MG63 (cell line): Measurements from ENCODE around the gene EIF5. TPM values are rescaled to one million over a fixed set of nuclear protein-coding genes. Genes with fewer than 3 reads are reported as not detected.

Experiments
- DNase-seq: peaks from one replicate; pipeline ENCODE4 v3.0.0-alpha.2; 2020
- H3K27me3 ChIP-seq: fragments of 250-450 bp; sonication (Bioruptor Pico); 2 replicates; pipeline ENCODE4 v1.5.1; 2020; ENCODE audit warnings: mild to moderate bottlenecking, moderate library complexity
- H3K36me3 ChIP-seq: fragments of 250-450 bp; sonication (Bioruptor Pico); 2 replicates; pipeline ENCODE4 v1.5.1; 2020; ENCODE audit warnings: mild to moderate bottlenecking, moderate library complexity
- H3K4me3 ChIP-seq: fragments of 250-450 bp; sonication (Bioruptor Pico); 2 replicates; pipeline ENCODE4 v1.5.1; 2020; ENCODE audit warnings: mild to moderate bottlenecking, moderate library complexity
- H3K9me3 ChIP-seq: fragments of 250-450 bp; sonication (Bioruptor Pico); 2 replicates; pipeline ENCODE4 v1.5.1; 2020; ENCODE audit warnings: mild to moderate bottlenecking, moderate library complexity
- total RNA-seq: library from RNA; depleted of rRNA; stranded (reverse); fragments of >200 nt; shearing (Covaris generic); gene quantifications from 2 replicates; pipeline ENCODE4 v1.2.3, GENCODE V29; 2014; ENCODE audit warnings: low replicate concordance

The EIF5 gene
- total RNA-seq, 1 experiment from 2014 or later: 180 TPM

DNA sequence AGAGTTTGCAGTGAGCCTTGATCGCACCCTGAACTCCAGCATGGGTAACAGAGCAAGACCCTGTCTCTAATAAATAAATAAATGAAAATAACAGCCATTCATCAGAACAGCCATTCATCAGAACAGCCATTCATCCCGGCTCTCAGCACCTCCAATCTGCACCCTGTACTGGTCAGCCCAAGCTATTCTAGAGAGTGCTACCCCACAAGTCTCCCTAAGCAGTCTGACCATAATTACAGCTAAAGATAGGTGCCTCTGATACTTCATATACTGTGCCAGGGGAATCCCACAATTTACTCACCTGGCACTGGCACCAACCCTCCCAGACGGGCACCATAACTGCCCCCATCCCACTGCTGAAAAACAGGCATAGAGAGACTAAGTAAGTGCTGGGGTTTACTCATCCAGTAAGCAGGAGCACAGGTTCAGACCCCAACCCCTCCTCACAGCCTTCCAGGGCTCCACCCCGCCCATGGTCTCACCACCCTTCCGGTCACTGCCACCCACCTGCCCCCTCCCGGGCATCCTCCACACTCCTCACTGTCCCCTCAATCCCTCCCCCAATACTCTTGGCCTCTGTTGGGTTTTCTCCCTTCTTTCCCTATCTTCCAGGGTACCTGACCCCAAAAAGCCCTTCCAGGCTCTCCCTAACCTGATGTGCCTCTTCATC lies 15.2 kb upstream of the EIF5 start:
- Histone ChIP-seq H3K4me3 (no peak overlapping the region), H3K9me3 (no peaks in the 10 kb centered on the region), H3K36me3 (no peaks in the 10 kb centered on the region), H3K27me3 (no peaks in the 10 kb centered on the region)
- no peak for DNase-seq

DNA sequence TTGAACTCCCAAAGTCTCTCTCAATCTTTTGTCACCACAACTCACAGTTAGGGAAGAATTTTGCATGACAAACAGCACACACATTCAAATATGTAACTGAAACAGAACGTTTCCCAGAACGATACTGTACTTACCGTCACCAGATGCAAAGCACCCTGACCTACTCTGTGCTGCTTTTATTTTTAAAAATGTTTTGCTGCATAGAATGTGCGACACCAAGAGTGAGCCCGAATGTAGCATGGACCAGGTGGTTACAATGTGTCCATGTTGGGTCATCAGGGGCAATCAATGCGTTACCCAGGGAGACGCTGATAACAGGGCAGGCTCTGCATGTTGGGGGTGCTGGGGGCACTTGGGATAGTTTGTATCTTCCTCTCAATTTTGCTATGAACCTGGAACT lies 14.6 kb upstream of the EIF5 start:
- Histone ChIP-seq H3K27me3 (no peaks in the 10 kb centered on the region), H3K9me3 (no peaks in the 10 kb centered on the region)
- no peak for DNase-seq

DNA sequence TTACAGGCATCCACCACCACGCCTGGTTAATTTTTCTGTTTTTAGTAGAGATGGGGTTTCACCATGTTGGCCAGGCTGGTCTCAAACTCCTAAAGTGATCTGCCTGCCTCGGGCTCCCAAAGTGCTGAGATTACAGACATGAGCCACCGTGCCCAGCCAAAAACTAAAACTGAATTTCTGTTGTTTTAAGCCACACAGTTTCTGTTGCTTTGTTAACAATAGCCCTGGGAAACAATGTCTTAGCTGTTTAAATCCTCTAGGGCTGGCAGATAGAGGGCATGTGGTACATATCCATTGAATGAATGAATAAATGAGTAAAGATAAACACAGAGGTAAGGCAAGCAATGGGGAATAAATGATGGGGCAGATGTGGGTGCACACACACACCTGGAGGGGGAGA lies 8.0 kb upstream of the EIF5 start:
- Histone ChIP-seq H3K36me3 (no peaks in the 10 kb centered on the region), H3K4me3 (no peak overlapping the region), H3K27me3 (no peaks in the 10 kb centered on the region), H3K9me3 (no peaks in the 10 kb centered on the region)
- DNase-seq: no peak

More for the DNA sequence above, 14.6 kb upstream of the EIF5 start:
- no peak overlapping the region for H3K4me3 ChIP-seq
- no peaks in the 10 kb centered on the region for H3K36me3 ChIP-seq

DNA sequence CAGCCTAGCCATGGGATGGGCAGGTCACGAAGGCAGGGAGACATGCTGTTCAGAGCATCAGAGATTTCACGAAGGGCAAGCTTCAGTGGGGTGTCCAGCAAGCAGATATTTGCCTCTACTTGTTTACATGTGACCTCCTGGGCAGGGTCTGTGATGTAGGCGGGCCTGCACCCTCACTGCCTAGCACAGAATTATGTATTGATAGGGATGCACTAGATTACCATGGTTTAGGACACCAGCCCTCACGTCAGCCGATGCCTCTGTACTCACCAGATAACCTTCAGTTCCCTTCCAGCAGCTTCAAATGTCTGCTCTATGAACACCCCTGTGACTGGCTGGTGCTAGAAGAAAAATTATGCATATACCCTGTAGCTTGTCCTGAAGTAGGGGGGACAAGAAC lies 5.1 kb upstream of the EIF5 start:
- no peak overlapping the region for H3K4me3 ChIP-seq
- no peaks in the 10 kb centered on the region for H3K36me3 ChIP-seq
- H3K27me3 ChIP-seq: no peaks in the 10 kb centered on the region
- DNase-seq: no peak
- H3K9me3 ChIP-seq: no peaks in the 10 kb centered on the region

DNA sequence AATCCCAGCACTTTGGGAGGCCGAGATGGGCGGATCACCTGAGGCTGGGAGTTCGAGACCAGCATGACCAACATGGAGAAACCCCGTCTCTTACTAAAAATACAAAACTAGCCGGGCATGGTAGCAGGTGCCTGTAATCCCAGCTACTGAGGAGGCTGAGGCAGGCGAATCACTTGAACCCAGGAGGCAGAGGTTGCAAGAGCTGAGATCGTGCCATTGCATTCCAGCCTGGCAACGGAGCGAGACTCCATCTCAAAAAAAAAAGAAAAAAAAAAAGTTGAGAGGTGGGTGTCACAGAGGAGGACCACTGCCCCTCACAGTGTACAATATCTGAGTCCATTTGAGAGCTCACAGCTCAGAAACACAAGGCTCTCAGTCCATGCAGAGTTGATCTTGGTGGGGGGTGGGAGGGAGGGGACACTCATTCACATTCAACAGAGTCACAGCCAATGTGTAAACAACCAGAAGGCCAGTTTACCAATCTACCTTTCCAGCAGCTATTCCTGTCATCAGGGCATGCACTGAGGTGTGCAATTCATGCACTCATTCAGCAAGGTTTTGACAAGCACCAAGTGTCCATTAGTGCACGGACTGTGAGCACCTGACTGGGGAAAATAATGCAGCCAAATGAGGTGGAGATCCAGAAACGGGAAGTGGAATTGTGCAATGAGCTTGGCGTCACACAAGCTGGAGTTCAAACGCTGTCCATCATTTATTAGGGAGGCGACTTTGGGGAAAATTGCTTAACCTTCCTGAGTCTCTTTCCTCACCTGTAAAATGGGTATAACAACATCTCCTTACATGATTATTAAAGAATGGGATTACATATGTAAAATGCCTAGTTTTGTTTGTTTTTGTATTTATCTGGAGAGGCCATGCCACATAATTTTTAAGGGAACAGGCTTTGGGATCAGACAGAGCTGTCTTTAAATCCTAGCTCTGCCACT lies 4.4 kb upstream of the EIF5 start:
- no peaks in the 10 kb centered on the region for H3K27me3 ChIP-seq
- no peaks in the 10 kb centered on the region for H3K9me3 ChIP-seq
- no peak overlapping the region for H3K4me3 ChIP-seq
- H3K36me3 ChIP-seq: no peaks in the 10 kb centered on the region
- no peak for DNase-seq

DNA sequence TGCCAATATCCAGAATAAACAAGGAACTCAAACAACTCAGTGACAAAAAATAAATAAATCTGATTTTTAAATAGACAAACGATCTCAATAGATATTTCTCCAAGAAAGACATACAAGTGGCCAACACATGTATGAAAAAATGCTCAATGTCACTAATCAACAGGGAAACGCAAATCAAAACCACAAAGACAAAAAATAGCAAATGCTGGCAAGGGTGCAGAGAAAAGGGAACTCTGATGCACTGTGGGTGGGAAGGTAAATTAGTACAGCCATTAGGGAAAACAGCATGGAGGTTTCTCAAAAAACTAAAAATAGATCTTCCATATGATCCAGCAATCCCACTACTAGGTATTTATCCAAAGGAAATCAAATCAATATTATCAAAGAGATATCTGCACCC lies 3.5 kb upstream of the EIF5 start:
- no peaks in the 10 kb centered on the region for H3K27me3 ChIP-seq

DNA sequence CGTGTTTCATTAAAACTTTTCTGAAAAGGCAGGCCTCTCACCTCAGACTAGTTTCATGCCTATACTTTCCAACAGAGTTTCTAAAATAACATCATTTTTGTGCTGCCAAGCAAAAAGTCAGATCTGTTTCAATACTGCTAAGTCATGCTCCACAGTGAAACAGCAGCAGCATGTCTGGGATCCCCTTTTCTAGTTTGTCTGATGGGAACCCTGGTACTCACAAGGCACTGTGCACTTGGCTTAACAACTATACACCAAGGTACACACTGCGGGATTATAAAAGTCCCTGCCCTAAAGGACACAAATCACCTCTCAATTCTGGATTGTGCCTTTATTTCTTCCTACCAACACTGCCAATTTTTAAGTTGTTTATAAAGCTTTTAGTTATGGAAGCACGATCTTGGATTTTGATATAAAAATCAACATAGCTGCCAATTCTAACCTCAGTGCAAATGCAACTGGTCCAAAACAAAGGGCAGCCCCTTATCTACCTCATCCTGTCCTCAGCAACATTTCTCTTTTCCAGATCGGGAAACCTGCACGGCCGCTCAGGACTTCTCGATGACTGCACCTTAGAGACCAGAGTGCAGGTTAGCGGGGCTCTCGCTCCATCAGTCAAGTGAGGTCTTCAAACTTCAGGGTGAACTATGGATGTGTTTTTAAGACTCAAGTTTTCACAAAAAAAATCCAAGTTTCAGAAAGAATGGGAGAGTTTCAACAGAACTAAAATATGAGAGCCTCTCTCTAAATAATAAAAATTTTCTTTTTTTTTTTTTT lies 1.7 kb upstream of the EIF5 start:
- Histone ChIP-seq H3K27me3 (no peaks in the 10 kb centered on the region), H3K4me3 (peak overlapping the region; percentile 83), H3K36me3 (peaks cover 26% of the 10 kb centered on the region), H3K9me3 (no peaks in the 10 kb centered on the region)
- no peak for DNase-seq

More for the DNA sequence above, 3.5 kb upstream of the EIF5 start:
- H3K9me3 ChIP-seq: no peaks in the 10 kb centered on the region
- H3K4me3 ChIP-seq: no peak overlapping the region
- peaks cover 8% of the 10 kb centered on the region for H3K36me3 ChIP-seq
- no peak for DNase-seq

DNA sequence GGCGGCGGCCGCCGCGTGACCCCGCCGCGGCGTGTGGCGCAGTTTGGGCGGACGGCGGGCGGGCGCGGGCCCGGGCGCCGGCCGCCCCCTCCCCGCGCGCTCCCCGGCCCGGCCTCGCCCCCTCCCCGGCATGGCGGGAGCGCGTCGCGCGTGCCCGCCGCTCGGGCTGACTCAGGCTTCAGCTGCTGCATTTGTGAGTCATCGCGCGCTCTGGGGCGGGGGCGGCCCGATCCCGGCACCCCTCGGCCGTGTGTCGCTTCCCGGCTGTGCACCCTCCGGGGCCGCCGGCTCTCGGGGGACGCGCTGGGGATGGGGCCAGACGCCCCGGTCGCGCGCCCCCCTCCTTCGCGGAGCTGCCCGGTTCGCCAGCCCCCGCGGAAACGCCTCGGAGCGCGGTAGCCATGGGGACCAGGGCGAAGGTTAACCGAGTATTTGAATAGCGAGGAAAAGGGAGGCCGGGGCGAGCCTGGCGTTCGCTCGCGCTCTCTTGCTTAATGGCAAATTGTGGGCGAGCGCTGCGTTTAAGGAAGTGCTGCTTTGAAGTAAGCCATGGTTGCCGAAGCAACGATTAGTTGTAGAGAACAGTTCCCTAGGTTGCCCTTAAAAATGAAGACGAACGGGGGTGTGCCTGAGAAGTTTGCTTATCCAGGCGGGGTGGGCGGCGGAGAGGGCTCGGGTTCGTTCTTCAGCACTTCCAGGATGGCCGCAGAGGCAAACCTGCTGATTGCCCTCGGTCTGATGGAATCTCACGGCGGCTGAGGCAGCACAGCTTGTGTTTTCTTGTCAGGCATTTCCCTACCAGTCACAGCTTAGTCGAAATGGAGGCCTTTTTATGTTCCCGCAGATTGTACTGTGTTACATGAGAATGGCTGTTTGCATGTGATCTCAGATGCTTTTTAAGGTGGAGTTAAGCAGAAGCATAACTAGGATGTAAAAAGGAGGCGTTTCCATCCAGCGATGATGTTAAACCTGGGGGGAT lies 896 bp downstream of the EIF5 start:
- peaks cover 52% of the 10 kb centered on the region for H3K36me3 ChIP-seq
- no peaks in the 10 kb centered on the region for H3K9me3 ChIP-seq
- no peaks in the 10 kb centered on the region for H3K27me3 ChIP-seq
- DNase-seq: peak; percentile 81
- H3K4me3 ChIP-seq: peak overlapping the region; percentile 83

DNA sequence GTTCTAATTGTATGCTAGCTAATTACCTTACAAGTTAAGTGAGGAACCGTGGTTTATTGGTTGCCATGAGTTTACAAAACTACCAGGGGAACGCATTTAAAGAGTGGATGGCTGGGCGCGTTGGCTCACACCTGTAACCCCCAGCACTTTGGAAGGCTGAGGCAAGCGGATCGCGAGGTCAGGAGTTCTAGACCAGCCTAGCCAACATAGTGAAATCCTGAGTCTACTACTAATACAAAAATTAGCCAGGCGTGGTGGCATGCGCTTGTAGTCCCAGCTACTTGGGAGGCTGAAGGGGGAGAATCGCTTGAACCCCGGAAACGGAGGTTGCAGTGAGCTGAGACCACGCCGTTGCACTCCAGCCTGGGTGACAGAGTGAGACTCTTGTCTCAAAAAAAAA lies 2.2 kb downstream of the EIF5 start:
- Histone ChIP-seq H3K9me3 (no peaks in the 10 kb centered on the region), H3K27me3 (no peaks in the 10 kb centered on the region), H3K36me3 (peaks cover 64% of the 10 kb centered on the region), H3K4me3 (no peak overlapping the region; the same call in 1 of the 2 replicates)
- DNase-seq: no peak

DNA sequence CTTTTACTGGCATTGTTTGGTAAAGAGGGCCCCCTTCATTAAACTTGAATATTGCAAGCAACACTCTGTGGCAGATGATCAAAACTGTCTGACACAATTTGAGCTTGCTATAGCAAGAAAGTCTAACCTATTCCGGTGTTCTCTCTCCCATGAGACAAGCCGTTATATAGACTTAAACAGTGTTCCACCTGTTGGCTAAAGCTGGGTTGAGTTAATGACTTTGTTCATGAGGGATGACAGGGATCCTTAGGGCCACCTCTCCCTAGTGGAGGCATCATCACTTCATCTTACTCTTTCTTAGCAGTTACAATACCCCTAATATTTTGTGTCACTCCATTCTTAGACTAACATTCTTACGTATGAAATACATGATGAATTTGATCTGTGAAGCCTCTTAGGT lies 3.8 kb downstream of the EIF5 start:
- Histone ChIP-seq H3K36me3 (peaks cover 79% of the 10 kb centered on the region), H3K4me3 (no peak overlapping the region), H3K9me3 (no peaks in the 10 kb centered on the region), H3K27me3 (no peaks in the 10 kb centered on the region)
- no peak for DNase-seq

DNA sequence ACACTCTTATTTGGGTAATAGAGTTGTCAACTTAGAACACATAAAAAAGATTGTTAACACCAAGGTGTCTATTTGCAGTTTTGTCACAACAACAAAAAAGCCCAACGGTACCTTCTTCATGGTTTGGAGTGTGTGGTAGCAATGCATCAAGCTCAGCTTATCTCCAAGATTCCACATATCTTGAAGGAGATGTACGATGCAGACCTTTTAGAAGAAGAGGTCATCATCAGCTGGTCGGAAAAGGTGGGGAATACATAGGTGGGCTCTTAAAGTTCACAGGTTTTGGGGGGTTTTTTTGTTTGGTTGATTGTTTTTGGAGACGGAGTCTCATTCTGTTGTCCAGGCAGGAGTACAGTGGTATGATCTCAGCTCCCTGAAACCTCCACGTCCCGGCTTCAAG lies 5.5 kb downstream of the EIF5 start:
- H3K4me3 ChIP-seq: no peak overlapping the region
- H3K9me3 ChIP-seq: no peaks in the 10 kb centered on the region
- no peak for DNase-seq
- H3K36me3 ChIP-seq: peaks cover 93% of the 10 kb centered on the region
- no peaks in the 10 kb centered on the region for H3K27me3 ChIP-seq

DNA sequence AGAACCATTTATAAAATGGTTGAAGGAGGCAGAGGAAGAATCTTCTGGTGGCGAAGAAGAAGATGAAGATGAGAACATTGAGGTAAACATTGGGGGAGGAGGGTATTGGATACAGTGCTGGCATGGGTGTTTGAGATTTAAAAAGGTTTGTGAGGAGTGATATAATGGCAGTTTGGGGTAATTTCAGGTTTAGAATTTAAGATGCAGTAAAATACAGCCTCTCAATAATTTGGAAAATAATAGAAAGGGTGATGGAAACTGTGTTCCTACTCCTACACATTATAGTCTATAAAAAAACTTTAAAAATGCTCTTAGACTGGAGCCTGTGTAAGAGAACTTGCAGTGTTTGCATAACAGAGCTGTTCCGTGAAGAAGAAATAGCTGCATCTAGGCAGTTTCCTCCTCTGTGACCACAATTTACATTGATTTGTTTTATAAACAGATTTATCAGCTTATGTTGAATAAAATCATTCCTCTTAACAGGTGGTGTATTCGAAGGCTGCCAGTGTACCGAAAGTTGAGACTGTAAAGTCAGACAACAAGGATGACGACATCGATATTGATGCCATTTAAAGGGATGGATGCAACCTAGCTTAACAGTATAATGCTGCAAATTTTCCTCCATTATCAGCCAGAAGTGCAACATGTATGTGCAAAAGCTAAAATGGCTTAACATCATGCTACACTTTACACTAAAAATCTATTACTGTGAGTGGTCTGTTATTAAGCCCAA lies 6.6 kb downstream of the EIF5 start:
- Histone ChIP-seq H3K9me3 (no peaks in the 10 kb centered on the region), H3K36me3 (peaks cover 84% of the 10 kb centered on the region)

DNA sequence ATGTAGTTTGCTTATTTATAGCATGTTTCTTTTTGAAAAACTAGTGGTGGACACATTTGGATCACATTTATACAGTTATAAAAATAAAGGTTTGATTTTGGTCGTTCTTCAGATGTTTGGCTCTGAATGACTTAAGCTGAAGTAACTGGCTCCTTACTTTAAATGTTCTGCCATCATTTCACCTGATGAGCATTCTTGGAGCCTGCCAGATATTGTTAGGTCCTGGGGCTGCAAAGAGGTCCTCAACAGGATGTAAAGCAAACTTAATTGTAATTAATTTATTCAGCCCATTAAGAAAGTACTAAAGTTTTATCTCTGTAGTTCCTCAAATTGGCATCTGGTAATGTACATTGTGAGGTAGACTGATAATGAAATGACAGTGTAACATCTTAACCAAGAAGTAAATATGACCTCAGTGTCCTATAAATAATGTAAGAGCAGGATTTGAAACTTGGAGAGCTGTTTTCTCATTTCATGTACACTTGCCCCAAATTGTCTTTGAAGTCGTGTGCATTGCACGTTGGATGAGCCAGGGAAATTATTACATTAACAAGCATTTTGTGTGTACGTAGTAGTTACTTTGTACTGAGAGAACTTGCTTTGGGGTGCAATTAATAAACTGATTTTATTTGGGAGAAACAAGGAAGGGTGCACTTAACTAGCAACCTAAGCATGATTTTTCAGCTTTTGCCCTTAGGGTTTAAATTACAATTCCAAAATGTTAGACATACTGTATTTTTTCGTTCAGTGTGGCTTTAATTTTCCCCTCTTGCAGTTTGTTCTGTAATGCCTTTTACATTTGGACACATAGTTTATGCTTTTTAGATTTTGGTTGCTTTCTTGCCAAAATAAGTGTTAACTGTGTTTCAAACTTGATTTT lies 7.5 kb downstream of the EIF5 start:
- Histone ChIP-seq H3K36me3 (peaks cover 75% of the 10 kb centered on the region), H3K4me3 (no peak overlapping the region), H3K9me3 (no peaks in the 10 kb centered on the region), H3K27me3 (no peaks in the 10 kb centered on the region)
- DNase-seq: no peak

More for the DNA sequence above, 6.6 kb downstream of the EIF5 start:
- no peaks in the 10 kb centered on the region for H3K27me3 ChIP-seq
- no peak overlapping the region for H3K4me3 ChIP-seq
- no peak for DNase-seq

DNA sequence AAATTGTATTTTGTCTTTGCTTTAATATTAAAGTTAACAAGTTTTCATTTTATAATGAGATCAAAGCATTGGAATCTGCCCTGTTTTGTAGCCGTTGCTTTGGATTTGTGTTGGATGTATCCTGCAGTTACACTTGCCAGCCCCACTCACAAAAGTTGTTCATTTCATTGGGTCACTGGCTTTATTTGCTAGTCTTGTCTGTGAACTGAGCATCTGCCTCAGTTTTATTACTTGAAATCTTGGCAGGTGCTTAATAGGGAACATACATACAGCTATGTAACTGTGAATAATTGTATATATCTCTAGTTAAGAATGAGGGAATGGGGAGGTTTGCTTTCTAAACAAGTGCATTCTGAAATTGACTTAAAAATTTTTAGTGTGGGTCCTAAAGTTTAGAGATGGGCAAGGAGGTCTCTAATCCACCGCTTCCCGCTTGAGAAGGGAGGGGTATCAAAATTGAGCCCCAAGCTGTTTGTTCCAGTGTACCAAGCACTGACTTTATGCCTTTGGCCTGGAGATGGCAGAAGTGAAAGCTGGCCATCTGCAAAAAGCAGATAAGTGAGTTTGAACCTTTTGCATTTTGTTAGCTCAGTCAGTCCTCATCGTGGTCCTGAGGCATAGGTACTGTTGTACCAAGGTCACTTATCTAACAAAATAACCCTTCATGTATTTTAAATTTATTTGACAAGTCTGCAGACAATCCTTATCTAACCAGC lies 9.3 kb downstream of the EIF5 start:
- H3K27me3 ChIP-seq: no peaks in the 10 kb centered on the region
- DNase-seq: no peak
- no peak overlapping the region for H3K4me3 ChIP-seq
- peaks cover 57% of the 10 kb centered on the region for H3K36me3 ChIP-seq
- H3K9me3 ChIP-seq: no peaks in the 10 kb centered on the region
